GM19043 (cell line): ENCODE data around the gene NUMB.

Experiments
- ATAC-seq: cut with Tn5 transposase; IDR thresholded peaks from one replicate; pipeline ENCODE4 v1.9.1; 2021; ENCODE audit warnings: low read depth; ENCODE audit not compliant: unreplicated experiment

The NUMB gene

GRCh38 chr14:73264885-73265720 lies 193.2 kb downstream of the NUMB start:
- ATAC-seq = no peak

GRCh38 chr14:73264080-73264884 lies 194.1 kb downstream of the NUMB start:
- no peak for ATAC-seq

GRCh38 chr14:73263606-73264005 lies 194.7 kb downstream of the NUMB start:
- no peak for ATAC-seq

GRCh38 chr14:73262427-73263183 lies 195.7 kb downstream of the NUMB start:
- ATAC-seq = no peak

GRCh38 chr14:73261520-73262426 lies 196.6 kb downstream of the NUMB start:
- ATAC-seq = no peak

GRCh38 chr14:73261075-73261474 lies 197.3 kb downstream of the NUMB start:
- no peak for ATAC-seq

GRCh38 chr14:73260574-73260973 lies 197.8 kb downstream of the NUMB start:
- no peak for ATAC-seq

- no peak for ATAC-seq
Measured at GRCh38 chr14:73259837-73260236, 198.5 kb downstream of the NUMB start.

GRCh38 chr14:73258845-73259611 lies 199.3 kb downstream of the NUMB start:
- no peak for ATAC-seq

GRCh38 chr14:73258076-73258475 lies 200.3 kb downstream of the NUMB start:
- ATAC-seq = no peak

GRCh38 chr14:73255693-73256225 lies 202.6 kb downstream of the NUMB start:
- ATAC-seq = no peak

- no peak for ATAC-seq
Measured at GRCh38 chr14:73255005-73255400, 203.3 kb downstream of the NUMB start.

GRCh38 chr14:73254247-73255004 lies 203.9 kb downstream of the NUMB start:
- no peak for ATAC-seq

GRCh38 chr14:73253721-73254120 lies 204.6 kb downstream of the NUMB start:
- ATAC-seq = no peak

GRCh38 chr14:73253323-73253610 lies 205.1 kb downstream of the NUMB start:
- no peak for ATAC-seq

GRCh38 chr14:73252491-73253322 lies 205.6 kb downstream of the NUMB start:
- ATAC-seq = no peak

- no peak for ATAC-seq
Measured at GRCh38 chr14:73251516-73252215, 206.7 kb downstream of the NUMB start.
